NB4 (cell line): ENCODE measurements around the gene SLC26A9.

Experiments used
- DNase-seq: peaks from one replicate; pipeline ENCODE4 v3.0.0; 2010; ENCODE audit warnings: low read depth
- H3K4me3 ChIP-seq: one replicate; pipeline ENCODE4 v1.5.1; 2011; ENCODE audit warnings: mild to moderate bottlenecking, low read depth, low read length, moderate library complexity
- CTCF ChIP-seq: IDR thresholded peaks from one replicate; pipeline ENCODE4 v1.5.1; 2012; ENCODE audit warnings: low read depth, low read length
- MAX ChIP-seq: IDR thresholded peaks from 2 replicates; pipeline ENCODE4 v1.6.1; 2011; ENCODE audit warnings: low read depth, low read length
- MYC ChIP-seq: IDR thresholded peaks from 2 replicates; pipeline ENCODE4 v1.6.1; 2011; ENCODE audit warnings: low read depth, low read length
- POLR2A ChIP-seq: IDR thresholded peaks from 2 replicates; pipeline ENCODE4 v1.6.1; 2011; ENCODE audit warnings: mild to moderate bottlenecking; ENCODE audit not compliant: insufficient read length; ENCODE audit errors: extremely low read depth

SLC26A9 gene

GRCh38 chr1:205936846-205937586 is 6.2 kb downstream of the SLC26A9 start:
- H3K4me3 ChIP-seq, result no peak overlapping the region
- TF ChIP-seq MAX, result no peak
- no peak for TF ChIP-seq MYC
- TF ChIP-seq POLR2A, result no peak
- no peak for DNase-seq

- DNase-seq, result no peak
- no peak overlapping the region for H3K4me3 ChIP-seq
- TF ChIP-seq POLR2A (no peak), CTCF (no peak), MAX (no peak), MYC (no peak)
These were observed 6.9 kb downstream of the SLC26A9 start for GRCh38 chr1:205936311-205936710.

GRCh38 chr1:205935869-205936268 is 7.4 kb downstream of the SLC26A9 start:
- TF ChIP-seq CTCF (no peak), MAX (no peak), POLR2A (no peak)
- DNase-seq, result no peak

GRCh38 chr1:205934788-205935187 is 8.5 kb downstream of the SLC26A9 start:
- DNase-seq, result no peak
- H3K4me3 ChIP-seq, result no peak overlapping the region
- TF ChIP-seq CTCF (no peak), MAX (no peak), POLR2A (no peak), MYC (no peak)

More at GRCh38 chr1:205935869-205936268, 7.4 kb downstream of the SLC26A9 start:
- H3K4me3 ChIP-seq, result no peak overlapping the region

GRCh38 chr1:205933671-205934618 is 9.3 kb downstream of the SLC26A9 start:
- H3K4me3 ChIP-seq, result no peak overlapping the region
- DNase-seq, result peak; percentile 72
- no peak for TF ChIP-seq POLR2A
- no peak for TF ChIP-seq MAX
- no peak for TF ChIP-seq CTCF
- no peak for TF ChIP-seq MYC

GRCh38 chr1:205932776-205933175 is 10.5 kb downstream of the SLC26A9 start:
- TF ChIP-seq POLR2A (no peak), MAX (no peak), MYC (no peak), CTCF (no peak)
- no peak overlapping the region for H3K4me3 ChIP-seq
- no peak for DNase-seq
